Common myeloid progenitor, CD34-positive (primary cell): ENCODE results near the gene JUND.

Experiments
- CTCF ChIA-PET: fragments of 350-600 bp; sonication (Branson Sonifier 250); formaldehyde crosslinking; loops from one replicate; lab custom pipeline; 2021; ENCODE audit warnings: antibody characterized with exemption; lab: Charles Lee
- POLR2A ChIA-PET: fragments of 350-600 bp; sonication (Branson Sonifier 250); formaldehyde crosslinking; loops from one replicate; lab custom pipeline; 2021; ENCODE audit warnings: antibody characterized with exemption; lab: Charles Lee
- DNase-seq, 3 donors: peaks; one replicate each; pipeline versions ENCODE4 v3.0.0 to v3.0.0-alpha.2; 2013
- H3K27ac ChIP-seq, 2 experiments: 1 replicate in 1 of 2; 2 replicates in 1 of 2; pipeline ENCODE4 v1.7.0; 2013; ENCODE audit warnings: inconsistent platforms in 2 of 2, low read length in 2 of 2, mild to moderate bottlenecking in 2 of 2, low read depth in 1 of 2, moderate library complexity in 1 of 2; ENCODE audit not compliant: severe bottlenecking in 2 of 2, insufficient read depth in 1 of 2, poor library complexity in 1 of 2
- H3K27me3 ChIP-seq, 5 experiments: replicated peaks in 2 of 5; 1 replicate in 3 of 5; 2 replicates in 2 of 5; pipeline versions ENCODE4 v1.6.1 to v1.7.0; 2013; ENCODE audit warnings: low read length in 4 of 5, mild to moderate bottlenecking in 2 of 5, moderate library complexity in 2 of 5, inconsistent platforms in 1 of 5; ENCODE audit not compliant: insufficient read depth in 5 of 5, control insufficient read depth in 4 of 5
- H3K36me3 ChIP-seq, 4 experiments: 1 replicate in 2 of 4; 2 replicates in 2 of 4; pipeline versions ENCODE4 v1.6.1 to v1.7.0; 2013; ENCODE audit warnings: low read length in 3 of 4, control low read depth in 1 of 4, mild to moderate bottlenecking in 1 of 4; ENCODE audit not compliant: control insufficient read depth in 4 of 4, insufficient read depth in 4 of 4
- H3K4me1 ChIP-seq, 4 experiments: 1 replicate in 3 of 4; 2 replicates in 1 of 4; pipeline versions ENCODE4 v1.6.1 to v1.7.1; 2013; ENCODE audit warnings: low read length in 3 of 4, mild to moderate bottlenecking in 3 of 4, control low read depth in 1 of 4, inconsistent platforms in 1 of 4, moderate library complexity in 1 of 4; ENCODE audit not compliant: control insufficient read depth in 4 of 4, insufficient read depth in 4 of 4; ENCODE audit errors: control extremely low read depth in 1 of 4
- H3K4me3 ChIP-seq, 7 experiments: 1 replicate in 4 of 7; 2 replicates in 3 of 7; pipeline versions ENCODE4 v1.5.1 to v1.7.0; 2013; ENCODE audit warnings: mild to moderate bottlenecking in 7 of 7, low read length in 6 of 7, moderate library complexity in 6 of 7, inconsistent platforms in 2 of 7, low read depth in 2 of 7, control low read depth in 1 of 7; ENCODE audit not compliant: insufficient read depth in 4 of 7, control insufficient read depth in 1 of 7; ENCODE audit errors: extremely low read depth in 1 of 7
- H3K9me3 ChIP-seq, 5 experiments: 1 replicate in 4 of 5; 2 replicates in 1 of 5; pipeline versions ENCODE4 v1.6.1 to v1.7.1; 2013; ENCODE audit warnings: low read length in 4 of 5, mild to moderate bottlenecking in 2 of 5, inconsistent platforms in 1 of 5, low read depth in 1 of 5, moderate library complexity in 1 of 5; ENCODE audit not compliant: control insufficient read depth in 4 of 5, insufficient read depth in 2 of 5; ENCODE audit errors: control extremely low read depth in 1 of 5
- WGBS: methylation state at CpG from one replicate; pipeline ENCODE4 v1.1.5; 2013; ENCODE audit not compliant: insufficient coverage; 5-methylcytosine and 5-hydroxymethylcytosine counted together

JUND gene

GRCh38 chr19:18322759-18323460 lies 41.5 kb upstream of the JUND start, which contains the start of gene LSM4:
LSM4 (minus strand) TSS chr19:18323076; CDS start chr19:18323020, 56 bp downstream.
- ChIA-PET CTCF (interaction anchor here (0.9 to 17.7 kb wide), 8 partner anchors 15 to 76 kb away, joined by 3 to 354 read pairs (median 9); partner anchors contain the start of genes IQCN and JUND), POLR2A (interaction anchor here (0.5 to 10.1 kb wide), 4 partner anchors 18 to 217 kb away, joined by 6 to 217 read pairs (median 17); partner anchors contain the start of gene JUND)
- Histone ChIP-seq H3K36me3 (peaks cover 0 to 4% (median 0%) of the 10 kb centered on the region in 4 experiments), H3K9me3 (no peaks in the 10 kb centered on the region), H3K27me3 (no peaks in the 10 kb centered on the region), H3K27ac (peak within 1 kb of the TSS; percentile 51 to 89), H3K4me1 (peaks cover 13 to 62% (median 56%) of the 10 kb centered on the region in 4 experiments), H3K4me3 (peak within 1 kb of the TSS; percentile 63 to 95 (median 82))
- peak; percentile 99 for DNase-seq
- 0% methylated on average over 65 of the region's 75 CpGs for WGBS

- no peaks in the 10 kb centered on the region for H3K27me3 ChIP-seq
- peaks cover 17 to 67% (median 62%) of the 10 kb centered on the region in 4 experiments for H3K4me1 ChIP-seq
- peak overlapping the region in 1 of 2 experiments; percentile 89 for H3K27ac ChIP-seq
- WGBS: 0% methylated on average over 5 of the region's 7 CpGs
- ChIA-PET CTCF (interaction anchor here (0.9 to 17.7 kb wide), 11 partner anchors 8 to 75 kb away, joined by 3 to 354 read pairs (median 4); partner anchors contain the start of genes IQCN and JUND), POLR2A (interaction anchor here (1.0 to 10.1 kb wide), 4 partner anchors 17 to 43 kb away, joined by 3 to 217 read pairs (median 17); partner anchors contain the start of gene JUND)
- peaks cover 0 to 4% (median 0%) of the 10 kb centered on the region in 4 experiments for H3K36me3 ChIP-seq
- peak overlapping the region; percentile 63 to 95 (median 82) for H3K4me3 ChIP-seq
- peak; percentile 28 to 48 (median 34) for DNase-seq
- no peaks in the 10 kb centered on the region for H3K9me3 ChIP-seq
Measured at GRCh38 chr19:18322318-18322758, 40.9 kb upstream of the JUND start.

- Histone ChIP-seq H3K9me3 (no peaks in the 10 kb centered on the region), H3K4me3 (peak overlapping the region in 6 of 7 experiments; percentile 63 to 95 (median 84)), H3K4me1 (peaks cover 17 to 70% (median 65%) of the 10 kb centered on the region in 4 experiments), H3K27ac (peak overlapping the region in 1 of 2 experiments; percentile 89), H3K36me3 (peaks cover 0 to 4% (median 0%) of the 10 kb centered on the region in 4 experiments), H3K27me3 (no peaks in the 10 kb centered on the region)
- ChIA-PET POLR2A (interaction anchor here (1.0 to 10.1 kb wide), 4 partner anchors 17 to 42 kb away, joined by 3 to 217 read pairs (median 17); partner anchors contain the start of gene JUND), CTCF (interaction anchor here (0.9 to 17.7 kb wide), 11 partner anchors 8 to 68 kb away, joined by 3 to 354 read pairs (median 4); partner anchors contain the start of genes IQCN and JUND)
- WGBS: 3% methylated on average over 8 of the region's 9 CpGs
- peak; percentile 45 to 72 (median 69) for DNase-seq
Measured at GRCh38 chr19:18321734-18322102, 40.3 kb upstream of the JUND start.

- Histone ChIP-seq H3K27ac (peak overlapping the region; percentile 16 to 89), H3K36me3 (peaks cover 0 to 6% (median 0%) of the 10 kb centered on the region in 4 experiments), H3K4me1 (peaks cover 17 to 76% (median 69%) of the 10 kb centered on the region in 4 experiments), H3K9me3 (no peaks in the 10 kb centered on the region), H3K27me3 (no peaks in the 10 kb centered on the region), H3K4me3 (peak overlapping the region in 6 of 7 experiments; percentile 31 to 95 (median 80))
- WGBS: 78% methylated on average over 12 of the region's 14 CpGs
- DNase-seq: no peak
- ChIA-PET POLR2A (interaction anchor here (1.0 to 10.1 kb wide), 4 partner anchors 16 to 41 kb away, joined by 3 to 217 read pairs (median 17); partner anchors contain the start of gene JUND), CTCF (interaction anchor here (1.0 to 17.7 kb wide), 11 partner anchors 9 to 69 kb away, joined by 3 to 354 read pairs (median 4); partner anchors contain the start of genes IQCN and JUND)
Measured at GRCh38 chr19:18320865-18321733, 39.7 kb upstream of the JUND start.

GRCh38 chr19:18319591-18320135 lies 38.2 kb upstream of the JUND start:
- WGBS: 93% methylated on average over 3 of the region's 7 CpGs
- Histone ChIP-seq H3K4me1 (peaks cover 17 to 80% (median 73%) of the 10 kb centered on the region in 4 experiments), H3K27ac (peak overlapping the region in 1 of 2 experiments; percentile 63), H3K36me3 (peaks cover 0 to 13% (median 0%) of the 10 kb centered on the region in 4 experiments), H3K9me3 (no peaks in the 10 kb centered on the region), H3K27me3 (no peaks in the 10 kb centered on the region), H3K4me3 (no peak overlapping the region)
- CTCF ChIA-PET: interaction anchor here (1.0 to 17.7 kb wide), 4 partner anchors 20 to 44 kb away, joined by 3 to 354 read pairs (median 12); partner anchors contain the start of genes IQCN and JUND
- no peak for DNase-seq
- POLR2A ChIA-PET: interaction anchor here (10.1 kb wide), 1 partner anchor 40 kb away, joined by 217 read pairs; the partner anchor contains the start of gene JUND
